Adipocyte (in vitro differentiated cells): ENCODE data around the gene CHMP5.

Source experiments
- DNase-seq: peaks from one replicate; pipeline ENCODE4 v3.0.0-alpha.2; 2015; ENCODE audit warnings: low read depth
- H3K27me3 ChIP-seq: replicated peaks from 2 replicates; pipeline ENCODE4 v1.7.0; 2013; ENCODE audit warnings: mild to moderate bottlenecking, low read length, moderate library complexity; ENCODE audit not compliant: control insufficient read depth, insufficient read depth
- H3K36me3 ChIP-seq: 2 replicates; pipeline ENCODE4 v1.7.0; 2013; ENCODE audit warnings: low read length, mild to moderate bottlenecking, moderate library complexity; ENCODE audit not compliant: control insufficient read depth, insufficient read depth, severe bottlenecking
- H3K4me1 ChIP-seq: 2 replicates; pipeline ENCODE4 v1.7.0; 2013; ENCODE audit warnings: mild to moderate bottlenecking, low read length, moderate library complexity; ENCODE audit not compliant: control insufficient read depth, insufficient read depth
- H3K4me3 ChIP-seq: 2 replicates; pipeline ENCODE4 v1.7.0; 2013; ENCODE audit warnings: mild to moderate bottlenecking, low read length, moderate library complexity
- H3K9ac ChIP-seq: 2 replicates; pipeline ENCODE4 v1.7.0; 2013; ENCODE audit warnings: mild to moderate bottlenecking, low read length, moderate library complexity
- H3K9me3 ChIP-seq: 2 replicates; pipeline ENCODE4 v1.7.0; 2013; ENCODE audit warnings: mild to moderate bottlenecking, low read length, moderate library complexity; ENCODE audit not compliant: control insufficient read depth

Gene CHMP5

DNA sequence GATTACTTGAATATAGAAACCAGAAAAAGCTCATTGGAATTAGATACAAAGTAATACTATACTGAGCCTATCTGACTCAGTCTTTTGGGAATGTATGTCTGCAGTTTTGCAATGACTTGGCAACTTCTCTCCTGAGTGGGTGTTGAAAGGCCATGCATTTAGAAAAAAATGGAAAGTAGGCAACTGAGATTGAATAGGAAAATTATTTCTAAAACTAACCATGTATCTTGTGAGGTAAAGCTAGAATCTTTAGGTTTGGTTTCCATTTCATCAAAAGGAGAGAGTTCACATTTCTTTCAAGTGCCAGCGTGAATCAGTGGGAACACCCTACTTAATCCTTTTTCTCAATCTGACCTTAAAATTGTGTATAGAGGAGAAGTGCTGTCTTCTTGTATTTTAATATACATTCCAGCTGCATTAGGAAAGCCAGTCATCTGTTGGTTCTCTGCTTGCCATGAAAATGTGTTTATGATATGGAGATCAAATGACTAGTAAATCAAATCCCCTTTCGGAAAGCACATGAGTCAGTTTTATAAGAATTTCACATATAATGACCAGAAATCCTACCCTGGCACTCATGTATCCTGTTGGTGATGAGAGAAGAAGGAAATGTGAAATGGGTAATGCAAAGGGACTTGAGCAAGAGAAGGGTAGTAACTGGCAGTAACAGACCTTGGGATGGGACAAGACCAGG lies 55.9 kb downstream of the CHMP5 start:
- DNase-seq = peak; percentile 97
- H3K36me3 ChIP-seq = peaks cover 69% of the 10 kb centered on the region

DNA sequence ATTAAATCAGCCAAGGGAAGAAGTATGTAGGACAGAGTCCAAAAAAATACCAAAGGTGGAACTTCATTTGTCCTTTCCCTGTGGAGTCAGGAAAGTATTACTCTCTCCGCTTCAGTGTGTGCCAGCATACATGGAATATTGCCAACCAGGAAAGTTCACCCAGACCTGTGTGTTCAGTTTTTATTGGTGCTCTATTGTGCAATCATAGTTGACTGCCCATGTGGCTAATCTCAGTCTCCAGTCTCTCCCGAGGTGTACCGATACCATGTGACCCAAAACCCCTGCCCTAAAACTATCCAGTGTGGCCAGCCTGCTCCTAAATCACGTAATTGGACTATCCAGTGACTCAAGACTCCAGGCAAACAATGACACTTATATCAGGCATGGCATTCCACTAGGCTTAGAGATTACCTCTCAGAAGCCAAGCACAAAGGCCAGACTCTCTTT lies 64.3 kb downstream of the CHMP5 start:
- Histone ChIP-seq H3K4me1 (peaks cover 30% of the 10 kb centered on the region), H3K9ac (no peak overlapping the region), H3K36me3 (peaks cover 56% of the 10 kb centered on the region), H3K9me3 (no peaks in the 10 kb centered on the region), H3K27me3 (no peaks in the 10 kb centered on the region), H3K4me3 (no peak overlapping the region)
- peak; percentile 87 for DNase-seq

More for the DNA sequence above, 55.9 kb downstream of the CHMP5 start:
- H3K9me3 ChIP-seq = no peaks in the 10 kb centered on the region
- peaks cover 45% of the 10 kb centered on the region for H3K4me1 ChIP-seq
- peak overlapping the region; percentile 53 for H3K4me3 ChIP-seq
- H3K9ac ChIP-seq = peak overlapping the region; percentile 77
- no peaks in the 10 kb centered on the region for H3K27me3 ChIP-seq

DNA sequence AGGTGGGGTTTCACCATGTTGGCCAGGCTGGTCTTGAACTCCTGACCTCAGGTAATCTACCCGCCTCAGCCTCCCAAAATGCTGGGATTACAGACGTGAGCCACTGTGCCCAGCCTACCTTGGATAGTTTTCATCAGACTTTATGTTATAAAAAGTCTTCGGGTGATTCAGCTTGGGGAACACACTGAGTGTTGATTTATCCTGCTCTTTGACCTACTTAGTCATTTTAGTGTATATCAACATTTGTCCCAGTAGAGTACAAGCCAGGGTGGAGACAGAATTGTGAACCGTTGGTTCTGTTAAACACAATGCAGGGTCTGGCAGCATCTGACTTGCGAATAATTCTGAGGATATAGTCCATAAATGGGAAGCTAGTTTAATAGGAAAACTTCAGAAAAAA lies 65.1 kb downstream of the CHMP5 start:
- no peaks in the 10 kb centered on the region for H3K27me3 ChIP-seq
- H3K4me1 ChIP-seq = peaks cover 30% of the 10 kb centered on the region
- H3K9me3 ChIP-seq = no peaks in the 10 kb centered on the region
- H3K4me3 ChIP-seq = no peak overlapping the region
- DNase-seq = peak; percentile 75
- H3K36me3 ChIP-seq = peaks cover 63% of the 10 kb centered on the region
- peak overlapping the region; percentile 30 for H3K9ac ChIP-seq

DNA sequence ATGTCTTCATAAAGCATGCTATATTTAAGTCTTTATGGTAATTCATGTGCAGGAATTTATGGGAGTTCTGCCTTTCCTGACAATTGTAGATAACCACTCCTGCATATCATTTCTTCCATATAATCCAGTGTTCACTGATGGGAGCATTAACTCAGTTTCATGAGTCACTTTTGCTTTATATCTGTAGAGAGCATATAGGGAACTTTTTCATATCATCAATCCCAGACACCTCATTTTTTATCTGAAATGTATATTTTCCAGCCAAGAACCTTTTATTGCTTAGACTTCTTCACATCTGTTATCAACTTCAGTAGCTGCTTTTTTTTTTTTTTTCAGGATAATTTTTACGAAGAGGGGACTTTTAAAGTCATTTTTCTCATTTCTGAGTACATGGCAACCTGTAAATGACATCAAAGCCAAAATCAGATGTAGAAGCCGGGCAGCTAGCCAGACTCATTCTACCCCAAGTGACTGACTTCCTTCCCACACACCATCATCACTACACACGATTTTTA lies 66.6 kb downstream of the CHMP5 start:
- H3K9ac ChIP-seq = no peak overlapping the region
- peaks cover 30% of the 10 kb centered on the region for H3K4me1 ChIP-seq
- H3K36me3 ChIP-seq = peaks cover 65% of the 10 kb centered on the region
- no peak overlapping the region for H3K4me3 ChIP-seq
- no peaks in the 10 kb centered on the region for H3K9me3 ChIP-seq
- no peak for DNase-seq
- H3K27me3 ChIP-seq = no peaks in the 10 kb centered on the region
